ENCODE data around the gene NLGN1. TPM values are rescaled to one million over a fixed set of nuclear protein-coding genes. Genes with fewer than 3 reads are reported as not detected.

The NLGN1 gene
- total RNA-seq, 1 donor from 2014 or later: 4.5 TPM

GRCh38 chr3:174266476-174266875 lies 868.9 kb downstream of the NLGN1 start:
- Histone ChIP-seq H3K27me3 (ENCODE audit: control insufficient read depth, insufficient read depth, low read length) (no peaks in the 10 kb centered on the region), H3K36me3 (ENCODE audit: control insufficient read depth, insufficient read depth, low read length) (no peaks in the 10 kb centered on the region), H3K4me3 (ENCODE audit: low read depth, low read length) (no peak overlapping the region)
- no peak for DNase-seq (ENCODE audit: low read depth)
- TF ChIP-seq, protein P1, sequence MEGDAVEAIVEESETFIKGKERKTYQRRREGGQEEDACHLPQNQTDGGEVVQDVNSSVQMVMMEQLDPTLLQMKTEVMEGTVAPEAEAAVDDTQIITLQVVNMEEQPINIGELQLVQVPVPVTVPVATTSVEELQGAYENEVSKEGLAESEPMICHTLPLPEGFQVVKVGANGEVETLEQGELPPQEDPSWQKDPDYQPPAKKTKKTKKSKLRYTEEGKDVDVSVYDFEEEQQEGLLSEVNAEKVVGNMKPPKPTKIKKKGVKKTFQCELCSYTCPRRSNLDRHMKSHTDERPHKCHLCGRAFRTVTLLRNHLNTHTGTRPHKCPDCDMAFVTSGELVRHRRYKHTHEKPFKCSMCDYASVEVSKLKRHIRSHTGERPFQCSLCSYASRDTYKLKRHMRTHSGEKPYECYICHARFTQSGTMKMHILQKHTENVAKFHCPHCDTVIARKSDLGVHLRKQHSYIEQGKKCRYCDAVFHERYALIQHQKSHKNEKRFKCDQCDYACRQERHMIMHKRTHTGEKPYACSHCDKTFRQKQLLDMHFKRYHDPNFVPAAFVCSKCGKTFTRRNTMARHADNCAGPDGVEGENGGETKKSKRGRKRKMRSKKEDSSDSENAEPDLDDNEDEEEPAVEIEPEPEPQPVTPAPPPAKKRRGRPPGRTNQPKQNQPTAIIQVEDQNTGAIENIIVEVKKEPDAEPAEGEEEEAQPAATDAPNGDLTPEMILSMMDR (IDR thresholded peaks at IDR 0.05; ENCODE audit: insufficient read depth, low read length, poor library complexity, severe bottlenecking): no peak

GRCh38 chr3:174268061-174268460 lies 870.5 kb downstream of the NLGN1 start:
- no peak for DNase-seq (ENCODE audit: low read depth)
- Histone ChIP-seq H3K27me3 (ENCODE audit: control insufficient read depth, insufficient read depth, low read length) (no peaks in the 10 kb centered on the region), H3K4me3 (ENCODE audit: low read depth, low read length) (no peak overlapping the region), H3K36me3 (ENCODE audit: control insufficient read depth, insufficient read depth, low read length) (no peaks in the 10 kb centered on the region)
- TF ChIP-seq, protein P1 (IDR thresholded peaks at IDR 0.05; ENCODE audit: insufficient read depth, low read length, poor library complexity, severe bottlenecking): no peak

DNA sequence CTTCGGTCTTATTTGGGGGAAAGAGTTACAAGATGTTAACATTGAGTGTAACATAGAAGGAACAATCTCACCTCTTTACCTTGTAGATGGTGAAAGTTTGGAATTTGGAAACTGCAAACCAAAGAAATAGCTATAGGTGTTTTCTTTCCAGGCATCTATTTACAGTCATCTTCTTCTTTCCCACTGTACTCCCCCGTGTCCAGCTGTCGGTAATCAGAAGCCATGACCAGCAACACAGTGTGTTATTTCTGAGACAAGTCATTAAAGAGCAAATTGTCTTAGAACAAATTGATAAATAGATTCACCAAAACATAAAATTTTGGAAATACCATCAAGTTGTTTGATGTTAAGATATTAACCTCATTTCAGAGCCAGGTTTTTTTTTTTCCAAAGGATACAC lies 871.0 kb downstream of the NLGN1 start:
- Histone ChIP-seq H3K4me3 (ENCODE audit: low read depth, low read length) (no peak overlapping the region), H3K36me3 (ENCODE audit: control insufficient read depth, insufficient read depth, low read length) (no peaks in the 10 kb centered on the region), H3K27me3 (ENCODE audit: control insufficient read depth, insufficient read depth, low read length) (no peaks in the 10 kb centered on the region)
- TF ChIP-seq, protein P1 (IDR thresholded peaks at IDR 0.05; ENCODE audit: insufficient read depth, low read length, poor library complexity, severe bottlenecking): no peak
- DNase-seq (ENCODE audit: low read depth): no peak

GRCh38 chr3:174270841-174271240 lies 873.3 kb downstream of the NLGN1 start:
- peak; percentile 2 for DNase-seq (ENCODE audit: low read depth)
- TF ChIP-seq, protein P1 (IDR thresholded peaks at IDR 0.05; ENCODE audit: insufficient read depth, low read length, poor library complexity, severe bottlenecking): no peak
- Histone ChIP-seq H3K36me3 (ENCODE audit: control insufficient read depth, insufficient read depth, low read length) (no peaks in the 10 kb centered on the region), H3K27me3 (ENCODE audit: control insufficient read depth, insufficient read depth, low read length) (no peaks in the 10 kb centered on the region), H3K4me3 (ENCODE audit: low read depth, low read length) (no peak overlapping the region)

DNA sequence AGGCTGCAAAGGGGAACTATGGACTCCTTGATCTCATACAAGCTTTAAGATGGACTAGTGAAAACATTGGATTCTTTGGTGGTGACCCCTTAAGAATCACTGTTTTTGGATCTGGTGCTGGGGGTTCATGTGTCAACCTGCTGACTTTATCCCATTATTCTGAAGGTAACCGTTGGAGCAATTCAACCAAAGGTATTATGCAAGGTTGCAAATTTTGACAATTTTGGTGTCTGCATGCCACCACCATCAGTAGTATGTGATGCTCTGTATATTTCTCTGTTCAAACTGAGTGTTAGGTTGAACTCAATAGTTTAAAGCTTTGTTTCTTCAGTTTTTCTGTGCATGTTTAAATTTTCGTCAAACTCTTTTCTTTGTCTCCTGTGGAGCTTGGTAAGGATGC lies 877.8 kb downstream of the NLGN1 start:
- Histone ChIP-seq H3K27me3 (ENCODE audit: control insufficient read depth, insufficient read depth, low read length) (no peaks in the 10 kb centered on the region), H3K4me3 (ENCODE audit: low read depth, low read length) (no peak overlapping the region), H3K36me3 (ENCODE audit: control insufficient read depth, insufficient read depth, low read length) (no peaks in the 10 kb centered on the region)
- no peak for DNase-seq (ENCODE audit: low read depth)
- TF ChIP-seq, protein P1 (IDR thresholded peaks at IDR 0.05; ENCODE audit: insufficient read depth, low read length, poor library complexity, severe bottlenecking): no peak

DNA sequence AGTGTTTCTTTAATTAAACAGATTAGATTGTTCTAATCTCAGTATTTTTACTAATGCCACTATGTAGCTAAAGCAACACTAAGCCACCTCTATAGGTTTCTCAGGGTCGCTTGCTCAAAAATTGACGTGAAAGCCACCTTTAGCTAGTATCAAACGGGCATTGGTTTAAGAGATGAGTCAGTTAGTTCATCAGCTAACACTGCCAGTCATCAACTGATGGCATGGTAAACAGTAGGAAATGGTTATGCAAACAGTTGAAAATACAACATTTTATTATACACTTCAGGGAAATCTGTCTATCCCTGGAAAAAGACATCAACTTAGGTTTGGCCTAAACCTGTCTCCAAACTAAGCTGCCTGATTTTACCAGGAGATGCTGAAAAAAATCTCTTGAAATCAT lies 879.3 kb downstream of the NLGN1 start:
- TF ChIP-seq, protein P1 (IDR thresholded peaks at IDR 0.05; ENCODE audit: insufficient read depth, low read length, poor library complexity, severe bottlenecking): no peak
- no peaks in the 10 kb centered on the region for H3K36me3 ChIP-seq (ENCODE audit: control insufficient read depth, insufficient read depth, low read length)
- H3K27me3 ChIP-seq (ENCODE audit: control insufficient read depth, insufficient read depth, low read length): no peaks in the 10 kb centered on the region
- no peak overlapping the region for H3K4me3 ChIP-seq (ENCODE audit: low read depth, low read length)
- no peak for DNase-seq (ENCODE audit: low read depth)
